Stimulated activated CD4-positive, alpha-beta T cell treated with anti-CD3 and anti-CD28 coated beads, Interleukin-4, amount 100 ng/mL, for 4 hours (primary cell): Measurements from ENCODE around the gene PLP2.

Source experiments
- DNase-seq, 2 experiments: peaks; one replicate each; pipeline ENCODE4 v3.0.0-alpha.2; 2020

The PLP2 gene

GRCh38 chrX:49186125-49187027 is 14.7 kb downstream of the PLP2 start, which contains the start of gene PRICKLE3:
Gene PRICKLE3, minus strand, starts transcription at chrX:49186373. Its CDS starts 76 bp downstream, at chrX:49186297.
- peak; percentile 71 to 74 for DNase-seq

GRCh38 chrX:49187028-49187394 is 15.3 kb downstream of the PLP2 start:
- DNase-seq, result no peak

- DNase-seq, result no peak
Measured at GRCh38 chrX:49187526-49187925, 15.8 kb downstream of the PLP2 start.

- DNase-seq, result no peak
Measured at GRCh38 chrX:49188468-49189076, 16.9 kb downstream of the PLP2 start.

- no peak for DNase-seq
Measured at GRCh38 chrX:49189606-49190005, 17.9 kb downstream of the PLP2 start.

- DNase-seq, result peak; percentile 61 to 89
Measured at GRCh38 chrX:49190821-49191573, 19.3 kb downstream of the PLP2 start.

GRCh38 chrX:49191574-49192011 is 19.9 kb downstream of the PLP2 start:
- DNase-seq, result no peak

- DNase-seq, result no peak
Measured at GRCh38 chrX:49192722-49193328, 21.1 kb downstream of the PLP2 start.

- DNase-seq, result no peak
Measured at GRCh38 chrX:49193542-49193964, 21.9 kb downstream of the PLP2 start.

- DNase-seq, result no peak
Measured at GRCh38 chrX:49197543-49198087, 25.9 kb downstream of the PLP2 start.

- no peak for DNase-seq
Measured at GRCh38 chrX:49198540-49199314, 27.0 kb downstream of the PLP2 start.

- no peak for DNase-seq
Measured at GRCh38 chrX:49199315-49199595, 27.6 kb downstream of the PLP2 start.

- peak; percentile 85 to 88 for DNase-seq
Measured at GRCh38 chrX:49199906-49200771, 28.4 kb downstream of the PLP2 start, which contains the start of gene SYP. Gene SYP, minus strand, starts transcription at chrX:49200193. Its CDS starts 7 bp downstream, at chrX:49200186.

- no peak for DNase-seq
Measured at GRCh38 chrX:49202022-49202421, 30.3 kb downstream of the PLP2 start.

- no peak for DNase-seq
Measured at GRCh38 chrX:49203536-49203935, 31.8 kb downstream of the PLP2 start.

GRCh38 chrX:49204017-49204416 is 32.3 kb downstream of the PLP2 start:
- DNase-seq, result no peak

- DNase-seq, result no peak
Measured at GRCh38 chrX:49204709-49205108, 33.0 kb downstream of the PLP2 start.

GRCh38 chrX:49205443-49205842 is 33.7 kb downstream of the PLP2 start:
- DNase-seq, result no peak

GRCh38 chrX:49206543-49206942 is 34.8 kb downstream of the PLP2 start:
- DNase-seq, result no peak

GRCh38 chrX:49208399-49208798 is 36.7 kb downstream of the PLP2 start:
- DNase-seq, result no peak
